Sigmoid colon (tissue), 4 donors: ENCODE data around the gene SPINK8.

Experiments used
- CTCF ChIP-seq, 4 experiments: fragments of 450-650 bp in 3 of 4; fragments of 200-600 bp in 1 of 4; IDR thresholded peaks; one replicate each; pipeline ENCODE4 v1.5.1; 2016 to 2019; ENCODE audit warnings: antibody characterized with exemption in 4 of 4, mild to moderate bottlenecking in 3 of 4, moderate library complexity in 2 of 4
- EP300 ChIP-seq, 4 donors: sonication (generic); formaldehyde crosslinking; IDR thresholded peaks; one replicate each; pipeline ENCODE4 v1.6.1; 2017; ENCODE audit warnings: antibody characterized with exemption in 4 of 4
- POLR2A ChIP-seq, 2 donors: fragments of 450-650 bp; IDR thresholded peaks; one replicate each; pipeline ENCODE4 v1.6.1; 2016; ENCODE audit warnings: antibody characterized with exemption in 2 of 2, mild to moderate bottlenecking in 2 of 2, moderate library complexity in 2 of 2
- POLR2AphosphoS5 ChIP-seq, 4 donors: sonication (generic); formaldehyde crosslinking; IDR thresholded peaks; one replicate each; pipeline ENCODE4 v1.6.1; 2017; ENCODE audit warnings: antibody characterized with exemption in 4 of 4

GRCh38 chr3:48274452-48274851 lies 59.0 kb downstream of the SPINK8 start:
- TF ChIP-seq CTCF (IDR thresholded peaks at IDR 0.05) (no peak), EP300 (IDR thresholded peaks at IDR 0.05) (no peak), POLR2AphosphoS5 (IDR thresholded peaks at IDR 0.05) (no peak), POLR2A (IDR thresholded peaks at IDR 0.05) (no peak)
